ENCODE data around the gene H2AZ2.

The H2AZ2 gene

DNA sequence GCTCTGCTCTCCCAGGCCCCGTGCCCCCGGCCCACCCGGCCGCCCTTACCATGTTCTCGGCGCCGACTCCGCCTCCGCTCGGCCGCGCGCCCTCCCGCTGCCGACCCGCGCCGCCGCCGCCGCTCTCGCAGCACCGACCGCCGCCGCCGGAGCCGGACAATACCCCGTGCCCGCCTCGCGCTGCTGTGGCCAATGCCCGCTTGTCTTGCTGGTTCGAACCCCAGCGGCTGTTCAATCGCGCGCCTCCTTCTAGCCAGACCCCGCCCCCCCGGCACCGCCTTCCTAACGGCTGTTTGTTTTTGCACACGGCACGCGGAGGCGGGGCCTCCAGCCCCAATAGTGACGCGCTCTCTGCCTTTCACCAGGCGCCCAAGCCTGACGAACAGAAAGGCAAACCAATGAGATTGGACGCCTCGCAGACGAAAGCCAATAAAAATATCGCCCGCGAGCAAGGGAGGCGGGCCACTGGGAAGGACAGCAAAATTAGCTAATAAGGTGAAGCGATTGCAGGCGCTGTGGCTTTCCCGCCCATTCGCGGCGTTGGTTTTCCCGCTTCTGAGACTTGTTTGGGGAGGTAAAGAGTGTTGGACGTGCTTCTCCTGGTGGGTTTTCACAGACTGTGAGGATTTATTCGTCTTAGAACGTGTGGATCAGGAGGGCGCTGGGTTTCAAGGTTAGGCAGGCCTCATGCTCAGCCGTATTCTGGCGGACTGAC is at the start of gene H2AZ2:
H2AZ2 (minus strand) TSS at position 168 of the 715 bp plus-strand sequence; CDS start at position 52, 116 bp downstream.
- DNase-seq (ENCODE audit: low read depth in 4 of 4, low spot score in 1 of 4), result peak; percentile 99 to 100 (median 99)

DNA sequence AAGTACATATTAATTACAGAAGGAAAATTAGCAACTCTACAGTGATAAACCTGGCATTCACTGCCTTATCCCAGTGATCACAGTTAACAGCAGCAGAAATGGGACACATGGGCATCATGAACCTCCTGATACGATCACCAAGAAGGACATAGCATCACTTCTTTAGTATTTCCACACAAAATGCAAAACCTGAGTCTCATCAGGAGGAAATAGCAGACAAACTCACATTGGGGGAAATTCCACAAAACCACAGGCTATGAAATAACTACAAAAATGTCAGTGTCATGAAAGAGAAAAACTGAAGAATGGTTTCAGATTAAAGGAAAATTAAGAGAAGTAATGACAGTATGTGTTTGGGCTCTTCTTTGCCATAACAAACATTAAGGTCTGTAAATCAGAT is 49.4 kb upstream of the H2AZ2 start:
- DNase-seq (ENCODE audit: low read depth in 4 of 4, low spot score in 1 of 4), result no peak

DNA sequence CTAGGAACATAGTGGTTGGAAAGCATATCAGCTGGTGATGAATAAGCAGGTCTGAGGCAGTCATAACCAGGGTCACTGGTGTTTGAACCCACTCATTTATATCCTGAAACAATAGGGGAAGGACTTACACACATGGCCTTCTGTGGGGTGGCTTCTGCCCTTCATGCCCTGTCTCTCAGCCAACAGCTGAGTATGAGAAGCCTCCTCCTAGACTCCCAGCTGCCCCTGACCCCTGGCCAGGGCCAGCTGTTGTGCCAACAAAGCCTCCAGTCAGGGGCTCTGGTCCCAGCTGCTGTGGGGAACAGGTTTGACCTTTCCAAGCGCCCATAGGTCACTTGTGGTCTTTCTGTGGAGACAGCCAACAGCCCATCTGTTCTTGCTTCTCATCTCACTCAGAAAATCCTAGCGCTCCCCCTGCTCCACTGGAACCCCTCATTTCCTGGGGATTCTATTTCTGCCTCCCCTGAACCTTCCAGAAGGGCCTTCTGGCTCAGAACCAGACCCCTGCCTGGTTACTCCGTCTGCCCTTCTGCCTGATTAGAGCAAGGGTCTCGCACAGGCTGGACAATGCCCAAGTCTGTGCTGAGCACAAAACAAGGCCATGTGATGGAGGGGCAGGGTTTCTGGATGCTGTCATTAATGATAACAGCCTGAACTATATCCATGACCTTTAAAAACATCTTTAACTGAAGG is 47.1 kb upstream of the H2AZ2 start:
- DNase-seq (ENCODE audit: low read depth in 4 of 4, low spot score in 1 of 4), result no peak

- no peak for DNase-seq (ENCODE audit: low read depth in 4 of 4, low spot score in 1 of 4)
Measured at GRCh38 chr7:44893710-44894234, 45.9 kb upstream of the H2AZ2 start.

- no peak for DNase-seq (ENCODE audit: low read depth in 4 of 4, low spot score in 1 of 4)
Measured at GRCh38 chr7:44891791-44892190, 43.9 kb upstream of the H2AZ2 start.

GRCh38 chr7:44891372-44891771 is 43.5 kb upstream of the H2AZ2 start:
- no peak for DNase-seq (ENCODE audit: low read depth in 4 of 4, low spot score in 1 of 4)

DNA sequence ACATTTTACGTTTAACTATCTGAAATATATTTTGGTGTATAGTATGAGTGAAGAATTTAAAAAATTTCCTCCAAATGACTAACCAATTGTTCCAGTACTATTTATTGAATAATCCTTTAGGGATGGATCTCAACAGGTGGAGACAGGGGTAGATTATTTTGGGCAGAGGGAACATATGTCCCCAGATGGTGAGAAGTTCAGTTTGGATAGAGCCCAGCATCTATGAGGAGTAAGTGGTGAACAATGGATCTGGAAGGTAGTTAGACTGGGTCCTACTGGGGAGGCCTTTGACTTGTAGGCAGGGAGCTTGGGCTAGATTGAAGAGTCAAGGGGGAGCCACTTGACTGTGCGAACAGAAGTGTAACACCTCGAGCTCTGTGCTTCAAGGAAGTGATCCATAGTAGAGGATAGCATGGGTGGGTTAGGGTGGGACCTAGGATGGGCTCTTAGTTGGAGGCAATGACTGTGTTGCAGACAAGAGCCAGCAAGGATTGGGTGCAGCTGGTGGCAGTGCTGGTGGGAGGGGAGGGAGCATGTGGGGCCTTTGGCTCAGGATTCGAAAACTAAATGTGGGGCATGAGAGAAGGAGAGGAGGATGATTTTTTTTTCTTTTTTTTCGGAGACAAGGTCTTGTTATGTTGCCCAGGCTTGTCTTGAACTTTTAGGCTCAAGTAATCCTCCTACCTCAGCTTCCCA is 41.3 kb upstream of the H2AZ2 start:
- DNase-seq (ENCODE audit: low read depth in 4 of 4, low spot score in 1 of 4), result no peak

DNA sequence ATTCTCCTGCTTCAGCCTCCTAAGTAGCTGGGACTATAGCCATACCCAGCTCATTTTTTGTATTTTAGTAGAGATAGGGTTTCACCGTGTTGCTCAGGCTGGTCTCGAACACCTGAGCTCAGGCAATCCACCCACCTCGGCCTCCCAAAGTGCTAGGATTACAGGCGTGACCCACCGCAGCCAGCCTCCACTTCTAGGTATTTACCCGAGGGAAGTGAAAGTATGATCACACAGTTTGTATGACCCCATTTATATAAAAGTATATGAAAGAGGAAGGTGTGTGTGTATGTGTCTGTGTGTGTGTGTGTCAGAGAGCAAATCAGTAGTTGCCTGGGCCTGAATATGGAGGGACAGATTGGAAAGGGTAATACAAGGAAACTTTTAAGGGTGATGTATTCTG is 39.4 kb upstream of the H2AZ2 start:
- no peak for DNase-seq (ENCODE audit: low read depth in 4 of 4, low spot score in 1 of 4)

DNA sequence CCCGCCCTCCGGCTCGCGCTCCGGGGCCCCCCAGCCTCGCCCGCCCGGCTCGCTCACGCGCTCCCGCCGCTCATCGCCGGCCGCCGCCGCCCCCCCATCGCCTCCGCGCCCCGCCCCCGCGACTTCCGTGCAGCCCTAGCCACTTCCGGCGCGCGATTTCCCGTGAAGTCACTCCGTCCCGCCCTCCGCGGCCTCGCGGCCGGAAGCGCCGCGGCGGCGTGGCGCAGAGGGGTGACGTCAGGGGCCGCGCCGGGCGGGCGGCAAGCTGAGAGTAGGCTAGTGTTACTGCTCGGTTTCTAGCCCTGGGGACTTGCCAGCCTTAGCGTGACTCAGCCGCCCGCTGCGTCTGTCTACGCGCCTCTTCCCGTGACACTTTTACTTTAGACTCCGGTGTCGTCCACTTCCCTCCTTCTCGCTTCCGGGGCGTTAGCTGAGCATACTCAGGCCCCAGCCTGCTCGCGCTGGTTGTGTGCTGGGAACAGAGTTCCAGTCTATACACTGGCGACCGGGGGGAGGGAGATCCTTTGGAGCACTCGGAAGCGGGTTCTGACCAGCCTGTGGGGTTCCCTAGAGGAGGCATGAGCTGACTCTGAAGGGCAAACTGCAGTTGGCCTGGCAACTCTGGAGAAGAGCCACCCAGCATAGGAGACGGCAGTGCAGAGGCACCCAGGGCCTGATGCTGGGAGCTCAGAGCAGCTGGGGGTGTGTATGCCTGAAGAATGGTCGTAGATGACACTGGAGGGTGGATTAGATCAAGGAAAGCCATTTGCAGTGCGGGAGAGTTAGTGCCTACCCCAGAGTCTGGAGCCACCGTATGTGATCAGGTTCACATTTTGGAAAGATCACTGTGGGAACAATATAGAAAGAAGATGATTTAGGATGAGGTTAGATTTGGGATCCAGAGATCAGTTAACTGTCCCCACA is 37.8 kb upstream of the H2AZ2 start, which contains the start of gene PURB:
PURB (minus strand) TSS at position 137 of the 924 bp plus-strand sequence. CDS start 182 bp downstream, outside the sequence.
- peak; percentile 86 to 94 (median 92) for DNase-seq (ENCODE audit: low read depth in 4 of 4, low spot score in 1 of 4)

DNA sequence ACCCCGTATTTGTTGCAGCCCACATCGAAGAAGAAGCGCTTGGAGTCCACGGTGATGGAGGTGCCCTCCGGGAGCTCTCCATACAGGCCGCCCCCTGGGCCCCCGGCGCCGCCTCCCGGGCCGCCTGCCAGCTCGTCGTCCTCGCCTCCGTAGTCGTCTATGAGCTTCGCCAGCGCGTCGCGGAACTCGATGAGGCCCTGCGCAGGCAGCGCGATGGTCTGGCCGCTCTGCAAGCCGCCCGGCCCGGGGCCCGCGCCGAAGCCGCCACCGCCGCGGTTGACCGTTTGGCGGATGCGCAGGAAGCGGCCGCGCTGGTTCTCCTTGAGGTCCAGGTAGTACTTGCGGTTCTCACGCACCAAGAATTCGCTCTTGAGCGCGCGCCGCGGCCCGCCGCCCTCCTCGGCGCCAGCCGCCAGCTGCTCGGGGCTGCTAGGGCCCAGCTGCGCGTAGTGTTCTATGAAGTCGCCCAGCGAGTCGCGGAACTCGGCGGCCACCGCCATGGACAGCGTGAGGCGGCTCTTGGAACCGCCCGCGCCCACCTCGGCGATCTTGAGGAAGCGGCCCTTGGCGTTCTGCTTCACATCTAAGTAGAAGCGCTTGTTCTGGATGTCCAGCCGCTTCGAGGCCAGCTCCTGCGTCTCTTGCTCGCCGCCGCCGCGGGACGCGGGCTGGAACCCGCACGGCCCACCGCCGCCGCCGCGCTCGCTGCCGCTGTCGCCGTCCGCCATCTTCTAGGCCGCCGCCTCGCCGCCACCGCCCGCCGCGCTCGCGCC is 36.9 kb upstream of the H2AZ2 start:
- DNase-seq (ENCODE audit: low read depth in 4 of 4, low spot score in 1 of 4), result peak; percentile 7 to 17 (median 15)

DNA sequence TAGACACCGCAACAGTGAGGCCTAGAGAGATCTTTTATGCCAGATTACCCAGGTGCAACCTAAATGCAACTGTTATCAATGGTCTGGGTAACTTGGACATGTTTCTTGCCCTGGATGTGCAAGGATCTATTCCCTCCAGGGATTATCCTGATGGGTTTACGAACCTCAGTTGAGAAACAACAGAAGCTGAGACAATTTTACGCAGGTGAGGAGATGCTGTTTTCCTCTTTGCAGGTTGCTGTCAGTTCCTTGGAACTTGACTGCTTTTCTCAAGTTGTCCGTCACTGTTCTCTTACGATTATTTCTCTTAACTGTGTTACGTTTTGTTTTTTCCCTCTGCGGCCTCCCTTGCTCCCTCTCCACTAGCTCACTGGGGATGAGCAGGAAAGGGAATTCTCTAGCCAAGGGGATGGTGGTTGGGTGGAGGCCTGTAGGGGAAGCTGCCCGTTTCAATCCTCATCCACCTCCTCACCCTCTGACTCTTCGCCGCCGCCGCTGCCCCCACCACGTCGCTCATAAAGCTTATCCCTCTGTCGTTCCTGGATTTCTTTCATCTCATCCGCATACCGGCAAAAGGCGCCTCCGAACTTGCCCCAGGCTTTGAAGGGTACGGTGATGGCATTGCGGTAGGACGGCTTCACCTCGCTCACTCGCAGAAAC is 36.2 kb upstream of the H2AZ2 start:
- DNase-seq (ENCODE audit: low read depth in 4 of 4, low spot score in 1 of 4), result no peak

DNA sequence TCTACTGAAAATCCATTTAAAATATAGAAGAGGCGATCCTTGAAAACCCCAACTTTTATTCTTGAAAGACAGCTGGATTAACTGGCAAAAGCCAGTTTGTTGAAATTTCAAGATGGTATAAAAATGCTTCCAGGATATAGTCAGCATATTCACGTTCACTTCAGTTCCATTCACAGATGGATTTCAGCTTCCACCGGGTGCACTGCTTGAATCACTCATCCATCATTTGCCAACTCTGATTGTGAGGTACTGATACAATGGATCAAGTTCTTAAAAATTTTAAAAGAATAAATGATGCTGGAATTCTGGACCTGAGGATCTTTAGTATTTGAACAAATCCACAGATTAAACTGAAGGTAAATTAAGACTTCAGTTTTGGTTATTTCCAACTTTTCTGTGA is 35.0 kb upstream of the H2AZ2 start:
- DNase-seq (ENCODE audit: low read depth in 4 of 4, low spot score in 1 of 4), result no peak

DNA sequence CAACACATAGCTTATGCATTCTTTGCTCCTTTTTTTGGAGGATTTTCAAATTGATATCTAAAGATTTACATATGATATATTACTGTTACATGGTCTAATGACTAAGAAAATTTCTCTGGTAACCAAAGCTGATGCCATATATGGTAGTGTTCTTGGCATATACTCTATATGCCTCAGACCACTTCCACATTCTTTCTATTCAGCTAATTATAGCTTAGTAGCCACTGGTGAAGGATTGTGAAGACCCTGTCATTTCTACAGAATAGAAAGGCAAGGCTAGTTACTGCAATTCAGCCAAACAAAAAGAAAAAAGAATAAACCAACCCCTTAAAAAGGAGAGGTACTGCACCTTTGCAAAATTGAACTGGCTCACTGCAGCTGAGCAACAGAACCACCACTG is 33.7 kb upstream of the H2AZ2 start:
- DNase-seq (ENCODE audit: low read depth in 4 of 4, low spot score in 1 of 4), result no peak

- DNase-seq (ENCODE audit: low read depth in 4 of 4, low spot score in 1 of 4), result no peak
Measured at GRCh38 chr7:44881066-44881600, 33.2 kb upstream of the H2AZ2 start.

DNA sequence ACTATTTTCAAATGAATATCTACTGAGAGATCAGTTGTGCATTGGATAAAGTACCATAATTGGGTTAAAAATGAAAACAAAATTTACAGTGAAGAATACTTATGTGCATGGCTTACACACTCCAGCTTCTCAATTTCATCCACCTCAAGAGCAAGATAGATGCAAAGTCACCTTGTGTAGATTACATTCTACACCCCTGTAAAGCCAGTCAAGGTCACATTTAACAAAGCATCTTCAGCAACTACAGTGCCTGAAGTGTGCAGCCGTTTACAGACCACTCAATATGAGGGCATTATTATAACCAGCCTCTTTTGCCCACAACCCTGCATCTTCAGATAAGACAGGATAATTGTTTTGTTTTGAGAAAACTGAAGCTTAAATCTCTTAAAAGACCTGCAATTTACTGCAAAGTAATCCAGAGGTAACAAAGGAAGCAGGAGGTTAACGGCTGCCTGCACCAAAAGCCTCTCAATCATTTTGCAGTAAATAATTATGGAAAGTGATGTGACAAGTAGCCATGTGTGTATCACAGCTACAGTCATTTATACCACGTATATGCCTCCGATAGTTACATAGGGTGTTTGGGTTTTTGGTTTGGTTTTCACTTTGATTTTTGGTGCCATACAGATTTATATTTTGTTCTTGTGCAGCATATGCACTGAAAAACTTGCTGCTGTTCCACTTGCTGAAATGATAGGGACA is 32.6 kb upstream of the H2AZ2 start:
- DNase-seq (ENCODE audit: low read depth in 4 of 4, low spot score in 1 of 4), result no peak

GRCh38 chr7:44876393-44876792 is 28.5 kb upstream of the H2AZ2 start:
- no peak for DNase-seq (ENCODE audit: low read depth in 4 of 4, low spot score in 1 of 4)

GRCh38 chr7:44875241-44875640 is 27.4 kb upstream of the H2AZ2 start:
- DNase-seq (ENCODE audit: low read depth in 4 of 4, low spot score in 1 of 4), result no peak

GRCh38 chr7:44872787-44873186 is 24.9 kb upstream of the H2AZ2 start:
- no peak for DNase-seq (ENCODE audit: low read depth in 4 of 4, low spot score in 1 of 4)

Measured in stimulated activated CD4-positive, alpha-beta T cell treated with anti-CD3 and anti-CD28 coated beads, Interleukin-1b, Interleukin-23, amount 100 ng/mL, for 24 hours (primary cell).